WTC11 (cell line): Measurements from ENCODE around the gene PIANP.
"Not testable (repeated sequence)": the region's sequence is repeated elsewhere in the genome, so short reads cannot be mapped to it uniquely, and the experiment has no call there.

ENCODE experiments used
- ZNF121 ChIP-seq: sonication (generic); formaldehyde crosslinking; IDR thresholded peaks from 2 replicates; pipeline ENCODE4 v1.8.0; 2023; ENCODE audit warnings: missing genetic modification reagents
- TF ChIP-seq, protein P1 (sequence below): sonication (generic); formaldehyde crosslinking; IDR thresholded peaks from 2 replicates; pipeline ENCODE4 v1.8.0; 2022; ENCODE audit warnings: mild to moderate bottlenecking, missing genetic modification reagents
- TF ChIP-seq, protein P2 (sequence below): sonication (generic); formaldehyde crosslinking; IDR thresholded peaks from 2 replicates; pipeline ENCODE4 v1.8.1; 2023; ENCODE audit warnings: mild to moderate bottlenecking, missing genetic modification reagents, moderate library complexity
- TF ChIP-seq, protein P3 (sequence below): sonication (generic); formaldehyde crosslinking; IDR thresholded peaks from 2 replicates; pipeline ENCODE4 v1.8.1; 2023; ENCODE audit warnings: mild to moderate bottlenecking, missing genetic modification reagents, borderline replicate concordance

DNA sequence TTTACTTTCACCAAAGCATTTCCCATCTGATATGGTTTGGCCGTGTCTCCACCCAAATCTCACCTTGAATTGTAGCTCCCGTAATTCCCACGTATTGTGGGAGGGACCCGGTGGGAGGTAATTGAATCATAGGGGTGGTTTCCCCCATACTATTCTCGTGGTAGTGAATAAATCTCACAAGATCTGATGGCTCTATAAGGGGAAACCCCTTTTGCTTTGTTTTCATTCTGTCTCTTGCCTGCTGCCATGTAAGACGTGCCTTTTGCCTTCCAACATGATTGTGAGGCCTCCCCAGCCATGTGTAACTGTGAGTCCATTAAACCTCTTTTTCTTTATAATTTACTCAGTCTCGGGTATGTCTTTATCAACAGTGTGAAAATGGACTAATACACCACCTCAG, 42.7 kb upstream of the PIANP start:
- not testable (repeated sequence) for TF ChIP-seq ZNF121
- TF ChIP-seq, protein P1, sequence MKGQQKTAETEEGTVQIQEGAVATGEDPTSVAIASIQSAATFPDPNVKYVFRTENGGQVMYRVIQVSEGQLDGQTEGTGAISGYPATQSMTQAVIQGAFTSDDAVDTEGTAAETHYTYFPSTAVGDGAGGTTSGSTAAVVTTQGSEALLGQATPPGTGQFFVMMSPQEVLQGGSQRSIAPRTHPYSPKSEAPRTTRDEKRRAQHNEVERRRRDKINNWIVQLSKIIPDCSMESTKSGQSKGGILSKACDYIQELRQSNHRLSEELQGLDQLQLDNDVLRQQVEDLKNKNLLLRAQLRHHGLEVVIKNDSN (CRISPR knock-in tag), result not testable (repeated sequence)
- TF ChIP-seq, protein P2, sequence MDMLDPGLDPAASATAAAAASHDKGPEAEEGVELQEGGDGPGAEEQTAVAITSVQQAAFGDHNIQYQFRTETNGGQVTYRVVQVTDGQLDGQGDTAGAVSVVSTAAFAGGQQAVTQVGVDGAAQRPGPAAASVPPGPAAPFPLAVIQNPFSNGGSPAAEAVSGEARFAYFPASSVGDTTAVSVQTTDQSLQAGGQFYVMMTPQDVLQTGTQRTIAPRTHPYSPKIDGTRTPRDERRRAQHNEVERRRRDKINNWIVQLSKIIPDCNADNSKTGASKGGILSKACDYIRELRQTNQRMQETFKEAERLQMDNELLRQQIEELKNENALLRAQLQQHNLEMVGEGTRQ (CRISPR knock-in tag), result not testable (repeated sequence)
- TF ChIP-seq, protein P3, sequence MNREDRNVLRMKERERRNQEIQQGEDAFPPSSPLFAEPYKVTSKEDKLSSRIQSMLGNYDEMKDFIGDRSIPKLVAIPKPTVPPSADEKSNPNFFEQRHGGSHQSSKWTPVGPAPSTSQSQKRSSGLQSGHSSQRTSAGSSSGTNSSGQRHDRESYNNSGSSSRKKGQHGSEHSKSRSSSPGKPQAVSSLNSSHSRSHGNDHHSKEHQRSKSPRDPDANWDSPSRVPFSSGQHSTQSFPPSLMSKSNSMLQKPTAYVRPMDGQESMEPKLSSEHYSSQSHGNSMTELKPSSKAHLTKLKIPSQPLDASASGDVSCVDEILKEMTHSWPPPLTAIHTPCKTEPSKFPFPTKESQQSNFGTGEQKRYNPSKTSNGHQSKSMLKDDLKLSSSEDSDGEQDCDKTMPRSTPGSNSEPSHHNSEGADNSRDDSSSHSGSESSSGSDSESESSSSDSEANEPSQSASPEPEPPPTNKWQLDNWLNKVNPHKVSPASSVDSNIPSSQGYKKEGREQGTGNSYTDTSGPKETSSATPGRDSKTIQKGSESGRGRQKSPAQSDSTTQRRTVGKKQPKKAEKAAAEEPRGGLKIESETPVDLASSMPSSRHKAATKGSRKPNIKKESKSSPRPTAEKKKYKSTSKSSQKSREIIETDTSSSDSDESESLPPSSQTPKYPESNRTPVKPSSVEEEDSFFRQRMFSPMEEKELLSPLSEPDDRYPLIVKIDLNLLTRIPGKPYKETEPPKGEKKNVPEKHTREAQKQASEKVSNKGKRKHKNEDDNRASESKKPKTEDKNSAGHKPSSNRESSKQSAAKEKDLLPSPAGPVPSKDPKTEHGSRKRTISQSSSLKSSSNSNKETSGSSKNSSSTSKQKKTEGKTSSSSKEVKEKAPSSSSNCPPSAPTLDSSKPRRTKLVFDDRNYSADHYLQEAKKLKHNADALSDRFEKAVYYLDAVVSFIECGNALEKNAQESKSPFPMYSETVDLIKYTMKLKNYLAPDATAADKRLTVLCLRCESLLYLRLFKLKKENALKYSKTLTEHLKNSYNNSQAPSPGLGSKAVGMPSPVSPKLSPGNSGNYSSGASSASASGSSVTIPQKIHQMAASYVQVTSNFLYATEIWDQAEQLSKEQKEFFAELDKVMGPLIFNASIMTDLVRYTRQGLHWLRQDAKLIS, result not testable (repeated sequence)
